ENCODE measurements around the gene PRSS50.
"Not testable (repeated sequence)": the region's sequence is repeated elsewhere in the genome, so short reads cannot be mapped to it uniquely, and the experiment has no call there.

Gene PRSS50

DNA sequence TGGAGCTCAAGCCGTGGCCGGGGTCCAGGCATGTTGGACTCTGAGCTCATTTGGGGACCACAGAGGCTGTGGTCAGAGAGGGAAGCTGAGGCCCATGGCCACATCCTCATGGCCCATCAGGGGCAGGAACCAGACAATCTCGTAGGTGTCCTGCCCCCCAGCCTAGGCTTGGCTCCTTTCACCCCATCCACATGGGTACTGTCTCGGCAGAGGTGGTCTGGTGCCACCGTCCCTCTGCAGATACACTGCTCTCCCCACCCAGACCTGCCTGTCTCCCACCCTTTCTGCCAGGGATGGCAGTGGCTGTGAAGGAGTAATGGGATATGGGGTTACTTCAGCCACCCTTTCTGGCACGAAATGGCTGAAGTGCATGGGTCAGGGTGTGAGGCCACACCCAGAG, 7.9 kb downstream of the PRSS50 start:
- DNase-seq (ENCODE audit: insufficient read length, low spot score) (no peak), FAIRE-seq (no peak)

DNA sequence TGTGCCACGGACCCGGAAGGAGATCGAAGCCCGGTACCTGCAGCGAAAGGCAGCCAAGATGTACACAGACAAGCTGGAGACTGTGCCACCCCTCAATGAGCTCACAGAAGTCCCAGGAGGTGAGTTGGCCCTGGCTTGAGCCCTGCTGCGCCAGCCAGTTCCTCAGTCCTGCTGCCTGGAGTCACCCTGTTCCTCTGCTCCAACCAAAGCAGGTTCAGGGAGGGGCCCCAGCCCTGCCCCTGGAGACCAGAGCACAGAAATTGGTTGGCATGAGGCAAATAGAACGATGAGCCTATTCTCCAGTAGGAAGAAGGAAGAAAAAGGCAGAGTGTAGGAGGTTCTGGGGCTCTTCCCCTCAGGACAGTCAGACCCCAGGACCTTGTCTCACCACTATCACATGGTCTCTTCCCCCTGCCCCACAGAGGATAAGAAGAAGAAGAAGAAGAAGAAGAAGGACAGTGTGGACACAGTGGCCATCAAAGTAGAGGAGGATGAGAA, 8.5 kb downstream of the PRSS50 start:
- DNase-seq (ENCODE audit: insufficient read length, low spot score) (no peak), FAIRE-seq (no peak)

DNA sequence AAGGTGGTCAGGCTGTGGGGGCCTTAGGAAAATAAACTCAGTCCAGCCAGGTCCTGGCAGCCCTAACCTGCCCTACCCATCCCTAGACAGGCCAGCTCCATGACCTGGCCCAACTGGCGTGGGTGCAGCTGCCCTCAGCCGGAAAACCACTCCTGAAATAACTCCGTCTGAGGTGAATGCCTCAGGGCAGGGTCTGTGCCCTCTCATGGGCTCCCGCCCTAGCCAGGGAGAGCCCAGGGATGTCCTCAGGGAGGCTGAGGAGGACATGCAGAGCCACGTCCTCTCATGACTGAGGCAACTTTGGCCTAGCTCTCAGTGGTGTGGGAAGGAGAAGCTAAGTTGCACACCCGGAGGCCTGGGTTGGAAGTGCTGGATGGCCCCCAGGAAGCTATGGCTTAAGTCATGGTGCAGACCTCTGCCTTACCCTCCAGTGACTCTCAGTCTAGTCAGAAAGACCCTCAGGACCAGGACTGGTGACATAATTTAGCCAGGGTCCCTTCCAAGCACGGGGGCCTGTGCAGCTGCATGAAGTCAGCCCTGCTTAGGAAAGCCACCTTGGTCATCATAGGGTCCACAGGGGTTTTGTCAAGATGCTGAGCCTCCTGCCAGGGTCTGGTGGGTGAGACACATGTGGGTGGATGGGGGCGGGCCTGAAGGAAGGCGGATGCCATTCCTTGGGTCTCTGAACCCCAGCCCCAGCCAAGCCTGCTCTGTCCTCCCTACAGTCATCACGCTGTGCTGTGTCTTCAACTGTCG, 9.1 kb downstream of the PRSS50 start:
- FAIRE-seq (no peak), DNase-seq (ENCODE audit: insufficient read length, low spot score) (no peak)

DNA sequence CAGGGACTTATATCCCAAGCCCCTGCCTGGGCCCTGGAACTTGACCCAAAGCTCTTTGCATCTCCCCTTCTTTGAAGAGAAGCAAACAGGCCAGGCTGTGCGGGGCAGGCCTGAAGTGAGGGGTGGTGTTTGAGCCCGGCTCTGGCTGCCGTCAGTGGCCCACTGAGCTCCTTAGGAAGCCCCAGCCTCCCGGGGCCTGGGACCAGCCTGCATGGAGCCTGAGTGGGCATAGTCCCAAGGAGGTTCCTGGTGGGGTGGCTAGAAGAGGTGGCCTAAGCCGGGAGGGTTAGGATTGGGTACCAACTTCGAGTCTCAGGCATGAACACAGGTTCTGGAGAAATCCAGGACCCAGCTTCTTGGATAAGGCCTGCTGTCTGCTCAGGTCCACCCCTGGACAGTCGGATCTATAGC, 10.1 kb downstream of the PRSS50 start:
- FAIRE-seq = no peak
- no peak for DNase-seq (ENCODE audit: insufficient read length, low spot score)

DNA sequence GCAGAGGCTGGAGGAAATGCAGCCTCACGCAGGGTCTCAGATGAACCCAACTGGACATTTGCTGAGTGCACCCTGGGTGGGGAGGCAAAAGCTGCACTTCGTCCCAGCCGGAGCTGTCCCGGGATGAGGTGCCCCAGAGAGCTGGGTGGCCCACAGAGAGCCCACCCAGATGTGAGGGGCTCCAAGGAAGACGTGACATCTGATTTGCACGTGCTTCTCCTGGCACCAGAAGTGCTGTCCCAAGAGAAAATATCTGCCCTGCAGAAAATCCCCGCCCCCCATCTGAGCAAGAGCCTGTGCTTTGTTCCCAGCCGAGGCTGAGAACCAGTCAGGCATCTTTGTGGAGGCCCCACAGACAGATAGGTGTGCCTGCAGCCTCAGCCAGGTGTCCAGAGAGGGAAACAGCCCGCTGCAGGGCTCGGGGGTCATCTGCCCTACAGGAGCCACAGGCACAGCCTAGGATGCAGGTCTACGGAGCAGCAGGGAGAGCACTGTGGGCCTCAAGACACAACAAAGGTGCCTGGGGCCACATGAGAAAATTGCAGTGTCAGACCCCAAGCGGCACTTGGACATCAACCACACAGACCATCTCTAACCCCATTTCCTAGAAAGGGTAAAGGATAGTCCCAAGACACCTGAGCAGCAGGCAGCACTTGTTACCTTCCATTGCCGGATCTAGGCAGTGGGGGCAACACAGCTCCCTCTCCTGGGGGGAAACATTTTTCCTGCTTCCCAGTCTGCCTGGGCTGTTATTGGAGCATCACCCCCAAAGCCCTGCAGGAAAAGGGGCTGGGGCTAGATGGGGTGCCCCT, 10.7 kb downstream of the PRSS50 start:
- FAIRE-seq = no peak
- no peak for DNase-seq (ENCODE audit: insufficient read length, low spot score)

DNA sequence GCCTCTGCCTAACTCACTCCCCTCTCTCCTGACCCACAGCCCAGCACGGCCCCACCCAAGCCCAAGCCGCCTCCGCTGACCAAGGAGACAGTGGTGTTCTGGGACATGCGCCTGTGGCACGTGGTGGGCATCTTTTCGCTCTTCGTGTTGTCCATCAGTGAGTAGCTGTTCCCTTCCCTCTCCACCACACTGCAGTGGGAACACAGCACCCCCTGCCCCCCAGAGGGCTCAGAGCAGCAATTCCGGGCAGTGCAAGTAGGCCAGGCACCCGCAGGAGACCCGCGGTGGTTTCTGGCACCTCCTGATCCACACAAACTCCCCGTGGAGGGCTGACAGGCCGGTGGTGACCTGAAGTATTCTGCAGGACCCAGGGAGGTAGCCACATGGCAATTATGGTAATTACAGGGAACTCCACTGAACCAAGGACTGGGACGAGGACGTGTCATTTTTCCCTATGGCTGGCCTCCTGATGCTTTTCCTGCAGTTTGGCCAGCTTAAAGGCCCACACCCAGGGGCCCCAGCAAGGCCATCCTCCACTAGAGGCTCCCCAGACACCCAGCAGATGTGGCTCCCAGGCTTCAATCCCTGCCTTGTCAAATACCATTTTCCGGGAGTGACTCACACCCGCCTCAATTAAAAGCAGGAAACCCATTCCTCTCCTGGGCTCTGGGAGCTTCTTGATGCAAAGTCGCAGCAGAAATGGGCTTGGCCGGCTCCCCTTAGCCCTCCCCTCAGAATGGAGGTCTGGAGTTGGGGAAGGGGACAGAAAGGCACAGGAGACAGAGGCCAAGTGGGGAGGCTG, 11.7 kb downstream of the PRSS50 start:
- FAIRE-seq = no peak
- DNase-seq (ENCODE audit: insufficient read length, low spot score) = no peak

DNA sequence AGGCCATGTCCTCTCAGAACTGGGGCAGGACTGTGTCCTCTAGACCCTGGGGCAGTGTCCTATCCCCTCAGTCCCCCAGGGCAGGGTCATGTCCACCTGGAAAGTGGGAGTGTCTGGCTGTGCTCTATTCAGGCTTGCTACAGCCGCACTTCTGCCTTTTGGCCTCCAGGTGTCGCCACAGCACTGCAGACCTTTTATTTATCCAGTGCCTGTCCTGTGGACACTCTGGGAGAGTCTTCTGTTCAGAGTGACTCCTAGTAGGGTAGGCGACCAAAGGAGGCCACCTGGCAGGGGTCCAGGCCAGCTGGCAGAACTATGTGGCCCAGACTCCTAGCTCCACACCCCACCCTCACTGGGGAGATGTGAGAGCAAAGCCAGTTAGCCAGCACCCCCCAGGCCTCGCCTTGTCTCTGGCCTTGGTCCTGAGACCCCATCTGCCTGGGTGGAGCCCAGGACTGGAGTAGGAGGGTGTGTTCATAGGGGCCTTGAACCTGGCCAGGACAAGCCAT, 12.6 kb downstream of the PRSS50 start:
- peak; percentile 91 for FAIRE-seq

DNA sequence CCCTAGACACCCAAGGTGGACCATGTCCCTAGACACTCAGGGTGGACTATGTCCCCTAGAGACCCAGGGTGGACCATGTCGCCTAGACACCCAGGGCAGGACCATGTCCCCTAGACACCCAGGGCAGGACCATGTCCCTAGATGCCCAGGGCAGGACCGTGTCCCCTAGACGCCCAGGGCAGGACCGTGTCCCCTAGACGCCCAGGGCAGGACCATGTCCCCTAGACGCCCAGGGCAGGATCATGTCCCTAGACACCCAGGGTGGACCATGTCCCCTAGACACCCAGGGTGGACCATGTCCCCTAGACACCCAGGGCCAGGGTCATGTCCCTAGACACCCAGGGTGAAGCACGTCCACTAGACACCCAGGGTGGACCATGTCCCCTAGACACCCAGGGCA, 13.3 kb downstream of the PRSS50 start:
- FAIRE-seq; DNase-seq (ENCODE audit: insufficient read length, low spot score): not testable (repeated sequence)

More for the DNA sequence above, 12.6 kb downstream of the PRSS50 start:
- DNase-seq (ENCODE audit: insufficient read length, low spot score) = peak; percentile 86

DNA sequence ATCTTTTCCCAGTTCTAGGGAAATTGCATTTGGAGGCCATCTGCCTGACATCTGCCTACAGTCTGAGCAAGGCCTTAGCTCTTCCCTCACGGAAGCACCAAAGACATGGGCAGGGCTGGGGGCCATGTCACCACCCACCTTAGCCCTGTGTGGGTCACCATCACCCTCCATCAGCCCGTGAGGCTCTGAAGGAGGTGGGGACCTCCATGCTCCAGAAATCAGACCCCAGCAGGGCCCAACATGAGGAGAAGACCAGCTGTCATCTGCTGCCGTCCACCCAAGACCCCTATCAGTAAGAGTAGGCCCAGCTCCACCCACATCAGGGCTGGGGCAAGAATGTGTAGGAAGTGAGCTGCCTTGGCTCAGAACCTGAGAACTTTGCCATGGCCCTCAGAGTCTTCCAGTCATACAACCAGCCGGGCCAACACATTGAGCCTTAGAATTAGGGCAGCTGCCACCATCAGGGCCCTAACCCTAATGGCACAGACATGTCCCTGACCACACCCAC, 14.6 kb downstream of the PRSS50 start:
- FAIRE-seq (no peak), DNase-seq (ENCODE audit: insufficient read length, low spot score) (no peak)

DNA sequence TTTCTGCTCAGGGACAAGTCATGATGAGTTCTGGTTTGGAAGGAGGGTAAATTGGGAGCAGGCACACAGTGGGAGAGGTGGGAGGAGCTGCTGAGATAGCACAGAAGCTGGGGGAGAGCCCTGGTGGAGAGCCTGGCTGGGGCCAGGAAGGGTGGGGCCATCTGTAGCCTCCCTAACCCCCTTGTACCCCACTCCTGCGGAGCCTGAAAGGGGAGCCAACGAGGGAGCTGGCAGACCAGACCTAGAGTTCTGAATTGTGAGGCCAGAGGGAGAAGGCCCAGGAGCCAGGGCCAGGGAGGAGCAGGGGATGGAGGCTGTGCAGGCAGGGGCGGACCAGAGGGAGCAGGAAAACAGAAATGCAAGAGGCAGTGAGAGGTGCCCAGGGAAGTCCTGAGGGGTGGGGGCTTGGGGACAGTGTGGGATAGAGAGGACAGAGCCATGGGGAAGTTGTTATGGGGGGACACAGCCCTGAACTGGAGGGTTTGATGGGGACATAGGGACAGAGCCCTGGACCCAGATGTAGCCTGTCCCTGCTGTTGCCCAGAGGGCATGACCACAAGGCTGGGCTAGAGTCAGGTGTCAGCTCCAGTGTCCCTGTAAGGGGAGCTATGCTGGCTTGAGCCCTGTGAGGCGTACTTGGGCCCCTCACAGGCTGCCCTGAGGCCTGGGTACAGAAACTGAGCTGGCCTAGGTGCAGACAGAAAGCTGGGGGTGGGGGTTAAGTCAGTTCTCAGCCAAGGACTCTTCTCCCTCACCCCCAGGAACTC, 15.2 kb downstream of the PRSS50 start:
- FAIRE-seq = no peak

DNA sequence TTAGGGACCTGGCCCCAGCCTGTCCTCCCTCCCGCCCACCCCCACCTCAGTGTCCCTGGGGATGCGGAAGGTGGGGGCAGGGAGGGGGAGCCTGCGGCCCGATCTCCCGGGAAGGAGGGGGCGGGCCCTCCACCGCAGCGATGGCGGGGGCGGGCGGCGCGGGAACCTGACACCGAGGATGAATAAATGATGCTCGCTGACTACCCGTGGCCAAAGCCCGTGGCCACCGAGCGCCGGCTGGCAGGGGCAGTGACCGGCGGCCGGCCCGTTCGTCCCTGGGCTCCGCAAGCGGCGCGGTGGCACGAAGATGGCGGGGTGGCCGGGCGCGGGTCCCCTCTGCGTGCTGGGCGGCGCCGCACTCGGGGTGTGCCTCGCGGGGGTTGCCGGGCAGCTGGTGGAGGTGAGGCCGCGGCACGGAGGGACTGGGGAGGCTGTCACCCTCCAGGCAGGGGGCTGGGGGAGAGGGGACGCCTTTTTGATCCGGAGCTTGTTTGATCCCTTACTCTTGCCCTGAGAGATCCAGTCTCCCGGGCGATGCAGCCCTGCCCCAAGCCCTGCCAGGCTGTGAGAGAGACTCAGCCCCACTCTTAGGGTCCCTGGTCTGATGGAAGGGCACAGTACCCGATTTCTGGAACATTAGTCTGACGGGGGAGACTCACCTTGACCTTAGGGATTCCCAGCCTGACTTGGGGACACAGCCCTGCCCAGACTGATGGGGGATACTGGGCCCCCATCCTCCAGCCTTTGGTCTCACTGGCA, 16.3 kb downstream of the PRSS50 start, which contains the start of gene TMIE:
Gene TMIE, plus strand, starts transcription at position 212 of the 759 bp plus-strand sequence. Its CDS starts 96 bp downstream, at position 308.
- DNase-seq (ENCODE audit: insufficient read length, low spot score) (no peak), FAIRE-seq (no peak)

More for the DNA sequence above, 15.2 kb downstream of the PRSS50 start:
- DNase-seq (ENCODE audit: insufficient read length, low spot score) = no peak

DNA sequence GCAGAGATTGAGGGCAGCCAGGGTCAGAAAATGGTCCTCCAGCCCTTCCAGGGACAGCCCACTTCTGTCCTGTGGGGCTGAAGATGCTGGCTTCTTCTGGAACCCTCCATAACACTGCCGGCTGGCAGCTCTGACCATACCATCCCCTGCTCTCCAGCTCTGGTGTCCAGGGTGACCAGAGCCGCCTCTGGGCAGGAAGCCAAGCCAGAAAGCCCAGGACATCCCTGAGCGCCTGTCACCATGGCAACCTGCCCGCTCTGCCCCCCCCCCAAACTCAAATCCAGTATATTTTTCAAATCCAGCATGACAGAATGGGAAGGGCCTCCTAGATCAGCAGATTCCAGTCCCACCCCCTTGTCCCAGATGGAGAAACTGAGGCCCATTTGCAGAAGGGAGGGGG, 16.9 kb downstream of the PRSS50 start:
- FAIRE-seq = no peak
- no peak for DNase-seq (ENCODE audit: insufficient read length, low spot score)

DNA sequence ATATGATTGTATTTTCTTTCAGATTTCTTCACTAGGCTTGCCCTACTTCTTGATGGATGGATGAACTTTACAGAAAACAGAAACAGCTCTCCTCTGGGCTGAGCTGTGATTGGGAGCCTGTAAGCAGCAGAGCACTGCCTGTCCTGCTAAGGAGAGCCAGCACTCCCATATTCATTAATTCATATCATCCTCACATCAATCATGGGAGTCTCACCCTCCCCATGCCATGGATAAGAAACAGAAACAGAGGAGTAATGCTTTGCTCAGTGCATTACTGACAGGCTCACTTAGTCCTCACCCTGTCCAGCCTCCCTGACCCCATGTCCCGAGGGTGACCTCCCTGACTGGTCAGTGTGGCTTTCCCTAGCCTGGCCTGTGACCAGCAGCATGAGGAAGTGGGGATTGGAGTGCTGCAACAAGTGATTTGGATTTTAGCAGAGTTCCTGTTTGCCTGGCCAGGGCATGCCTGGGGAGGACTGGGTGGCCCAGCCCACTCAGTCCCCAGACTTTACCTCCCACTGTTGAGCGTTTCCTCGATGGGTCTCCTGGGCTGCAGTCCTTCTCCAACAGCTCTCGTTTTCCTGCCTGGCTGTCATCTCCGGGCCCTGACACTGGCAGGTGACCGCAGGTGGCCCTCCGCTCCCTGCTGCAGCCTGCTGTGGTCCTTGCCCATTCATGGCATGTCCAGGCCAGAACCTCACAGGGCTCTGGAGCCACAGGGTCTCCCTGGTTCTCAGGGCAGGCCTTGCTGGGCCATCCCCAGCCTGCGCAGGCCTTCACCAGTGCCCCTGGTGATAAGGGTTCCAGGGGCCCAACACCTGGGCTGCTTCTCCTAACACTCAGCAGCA, 17.8 kb downstream of the PRSS50 start:
- DNase-seq (ENCODE audit: insufficient read length, low spot score) (no peak), FAIRE-seq (no peak)

DNA sequence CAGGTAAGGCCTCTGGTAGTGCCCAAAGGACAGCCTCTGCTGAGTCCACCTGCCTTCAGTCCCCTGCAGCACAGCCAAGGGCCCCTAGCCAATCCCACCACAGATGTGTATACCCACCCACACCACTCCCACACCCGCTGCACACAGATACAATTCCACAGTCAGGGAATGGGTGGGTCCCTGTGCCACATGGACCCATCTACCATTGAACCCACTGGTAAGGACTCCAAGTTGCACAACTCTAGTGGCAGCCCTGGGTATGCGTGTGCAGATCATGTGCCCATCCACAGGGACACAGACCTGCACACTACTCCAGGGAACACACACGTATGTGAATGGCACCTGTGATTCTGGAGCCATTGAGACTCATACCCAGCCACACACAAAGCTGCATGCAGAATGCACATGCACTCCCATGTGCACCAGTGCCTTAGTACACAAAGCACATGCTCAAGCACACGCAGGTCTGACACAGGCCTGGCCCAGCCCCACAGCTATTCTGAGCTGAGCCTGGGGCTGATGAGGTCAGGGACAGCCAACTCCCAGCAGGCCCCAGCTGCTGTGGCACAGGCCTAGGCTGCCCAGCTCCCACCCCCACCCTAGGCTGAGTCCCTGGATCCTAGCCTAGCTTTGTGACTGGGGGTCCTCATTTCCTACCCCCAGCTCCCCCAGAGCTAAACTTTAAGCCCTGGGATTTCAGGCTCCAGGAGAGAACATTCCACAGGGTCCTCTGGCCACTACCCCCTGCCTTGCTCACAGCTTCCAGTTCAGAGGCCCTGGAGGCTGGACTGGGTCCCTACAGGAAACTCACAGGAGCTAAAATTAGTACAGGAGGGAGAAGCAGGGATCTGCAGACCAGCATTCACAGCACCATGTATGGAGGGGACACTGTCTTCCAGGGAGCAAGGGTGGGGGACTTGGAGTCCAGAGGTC, 21.4 kb downstream of the PRSS50 start:
- FAIRE-seq = no peak
- no peak for DNase-seq (ENCODE audit: insufficient read length, low spot score)

DNA sequence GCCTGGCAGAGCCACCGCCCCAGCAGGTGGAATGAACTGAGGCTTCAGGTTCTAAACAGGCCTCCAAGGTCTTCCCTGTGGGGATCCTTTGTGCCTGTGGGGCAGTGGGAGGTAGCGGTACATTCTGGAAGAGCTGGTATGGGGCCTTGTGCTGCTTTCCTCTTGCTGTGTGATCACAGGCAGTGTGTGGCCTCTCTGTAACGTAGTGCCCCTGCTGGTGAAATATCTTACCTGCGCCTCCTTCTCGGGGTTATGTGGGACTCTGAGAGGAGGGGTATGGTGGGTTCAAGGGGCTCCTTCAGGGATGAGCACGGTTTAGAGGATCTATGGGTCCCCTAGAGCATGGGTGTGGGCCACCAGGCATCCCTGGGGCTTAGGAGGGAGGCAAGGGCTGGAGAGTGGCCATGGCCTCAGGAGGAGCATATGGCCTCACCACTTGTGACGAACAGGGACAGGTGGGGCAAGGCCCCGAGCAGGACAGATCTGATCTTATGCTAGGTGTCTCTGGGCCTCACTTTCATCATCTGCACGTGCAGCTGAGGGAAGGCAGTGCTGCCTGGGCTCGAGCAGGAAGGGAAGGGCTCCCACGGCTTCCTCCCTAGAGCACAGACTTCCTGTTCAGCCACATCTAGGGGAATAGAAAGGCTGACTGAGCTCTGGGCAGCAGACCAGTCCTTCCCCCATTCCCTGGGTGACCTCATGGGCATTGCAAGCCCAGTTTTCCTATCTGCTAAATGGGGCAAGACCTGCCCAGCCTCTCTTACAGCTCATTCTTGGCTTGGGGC, 22.3 kb downstream of the PRSS50 start:
- DNase-seq (ENCODE audit: insufficient read length, low spot score) (peak; percentile 36), FAIRE-seq (peak; percentile 48)

DNA sequence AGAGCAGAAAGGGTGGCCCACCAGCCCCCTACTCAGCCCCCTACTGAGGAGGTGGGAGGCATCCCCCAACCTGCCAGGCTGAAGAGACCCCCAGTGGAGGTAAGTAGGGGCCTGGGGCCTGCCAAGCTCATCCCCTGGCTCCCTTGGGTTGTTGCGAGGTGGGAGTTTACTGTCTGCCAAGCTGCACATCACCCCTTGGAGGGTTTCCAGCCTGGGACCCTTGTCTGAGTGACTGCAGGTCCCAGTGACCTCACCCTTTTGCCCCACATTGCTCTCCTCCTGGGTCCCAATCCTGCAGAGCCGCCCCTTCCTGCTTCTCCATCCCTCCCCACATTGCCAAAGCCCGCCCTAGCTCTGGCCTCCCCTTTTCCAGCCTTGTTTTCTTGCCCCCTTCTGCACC, 23.1 kb downstream of the PRSS50 start:
- FAIRE-seq (no peak), DNase-seq (ENCODE audit: insufficient read length, low spot score) (no peak)

Measured in GM19239 (cell line).